ENCODE results near the gene HMGCS1.

- no peak for TF ChIP-seq RBBP5 (IDR thresholded peaks at IDR 0.05; ENCODE audit: borderline replicate concordance, low read depth, low read length)
- no peak for TF ChIP-seq BRCA1 (IDR thresholded peaks at IDR 0.05; ENCODE audit: low read depth, low read length)
- no peak for TF ChIP-seq CTCF (IDR thresholded peaks at IDR 0.05; ENCODE audit: control extremely low read depth in 1 of 3, insufficient read depth in 1 of 3, low read depth in 1 of 3, low read length in 3 of 3)
Measured at GRCh38 chr5:43270645-43271044, 42.6 kb downstream of the HMGCS1 start.

Measured in H1 (cell line).